ENCODE results near the gene GIMAP8. TPM values are rescaled to one million over a fixed set of nuclear protein-coding genes. Genes with fewer than 3 reads are reported as not detected.

The GIMAP8 gene
- 10 to 100 TPM in 3 of 4 donors, 1 to 10 TPM in 1; 3.0 to 42.9 (median 14.8) TPM for total RNA-seq

DNA sequence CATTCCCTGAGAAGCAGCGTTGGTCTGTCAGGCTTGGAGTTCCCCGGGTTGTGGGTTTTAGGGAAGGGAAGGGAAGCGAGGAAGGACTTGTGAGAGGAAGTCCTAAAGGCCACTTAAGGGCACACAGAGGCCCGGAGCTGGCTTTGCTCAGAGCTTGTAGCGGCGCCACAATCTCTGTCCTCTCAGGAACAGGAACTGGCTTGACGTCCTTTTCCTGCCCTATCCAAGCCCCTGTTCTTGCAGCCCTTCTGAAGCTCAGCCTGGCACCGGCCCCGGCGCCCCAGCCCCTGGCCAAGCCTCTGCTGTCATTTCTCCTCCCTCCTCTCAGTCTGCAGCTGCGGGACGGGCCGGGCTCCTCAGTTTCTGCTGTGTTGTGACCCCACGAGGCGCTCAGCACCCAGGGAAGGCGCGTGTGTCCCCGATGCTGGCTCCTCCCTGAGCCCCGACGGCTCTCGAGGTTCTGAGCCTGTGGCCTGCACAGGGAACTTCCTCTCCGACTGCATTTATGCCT lies at the start of gene GIMAP8:
TSS of gene GIMAP8 (plus strand) at position 140 of the 511 bp plus-strand sequence. CDS start 16,069 bp downstream, outside the sequence.
- TF ChIP-seq, protein P1, sequence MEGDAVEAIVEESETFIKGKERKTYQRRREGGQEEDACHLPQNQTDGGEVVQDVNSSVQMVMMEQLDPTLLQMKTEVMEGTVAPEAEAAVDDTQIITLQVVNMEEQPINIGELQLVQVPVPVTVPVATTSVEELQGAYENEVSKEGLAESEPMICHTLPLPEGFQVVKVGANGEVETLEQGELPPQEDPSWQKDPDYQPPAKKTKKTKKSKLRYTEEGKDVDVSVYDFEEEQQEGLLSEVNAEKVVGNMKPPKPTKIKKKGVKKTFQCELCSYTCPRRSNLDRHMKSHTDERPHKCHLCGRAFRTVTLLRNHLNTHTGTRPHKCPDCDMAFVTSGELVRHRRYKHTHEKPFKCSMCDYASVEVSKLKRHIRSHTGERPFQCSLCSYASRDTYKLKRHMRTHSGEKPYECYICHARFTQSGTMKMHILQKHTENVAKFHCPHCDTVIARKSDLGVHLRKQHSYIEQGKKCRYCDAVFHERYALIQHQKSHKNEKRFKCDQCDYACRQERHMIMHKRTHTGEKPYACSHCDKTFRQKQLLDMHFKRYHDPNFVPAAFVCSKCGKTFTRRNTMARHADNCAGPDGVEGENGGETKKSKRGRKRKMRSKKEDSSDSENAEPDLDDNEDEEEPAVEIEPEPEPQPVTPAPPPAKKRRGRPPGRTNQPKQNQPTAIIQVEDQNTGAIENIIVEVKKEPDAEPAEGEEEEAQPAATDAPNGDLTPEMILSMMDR (IDR thresholded peaks at IDR 0.05), result no peak
- ATAC-seq (ENCODE audit: low FRiP score) (peak; percentile 33), DNase-seq (ENCODE audit: low spot score) (no peak)

DNA sequence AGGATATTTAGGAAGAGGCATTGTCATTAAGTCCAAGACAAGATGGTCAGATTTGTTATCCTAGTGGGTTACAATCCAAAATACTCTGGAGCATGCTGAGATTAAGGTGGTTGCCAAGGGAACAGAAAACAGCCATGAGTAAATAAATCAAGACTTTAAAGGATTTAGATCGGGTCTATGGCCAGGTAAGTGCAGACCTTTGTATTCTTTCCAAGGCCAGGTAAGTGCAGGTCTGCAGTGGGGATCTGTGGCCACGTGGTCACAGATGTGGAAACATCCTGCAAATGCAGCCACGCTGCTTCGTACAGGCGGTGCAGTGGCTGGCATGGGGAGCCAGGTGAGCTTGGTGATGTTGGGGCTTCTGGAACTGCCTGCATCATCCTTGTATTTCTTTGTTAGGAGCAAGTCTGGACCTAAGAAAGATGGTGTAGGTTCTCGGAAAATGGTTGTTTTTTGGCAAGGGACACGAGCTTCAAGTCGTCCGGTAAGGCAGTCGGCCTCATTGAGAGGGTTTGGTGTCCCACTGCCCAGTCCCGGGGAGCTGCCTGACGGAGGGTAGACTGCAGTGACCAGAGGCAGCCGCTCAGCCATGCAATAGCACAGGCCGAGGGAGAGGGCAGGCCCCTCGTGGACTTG lies 49.5 kb upstream of the GIMAP8 start:
- no peak for ATAC-seq (ENCODE audit: low FRiP score)
- TF ChIP-seq, protein P1 (IDR thresholded peaks at IDR 0.05), result no peak
- DNase-seq (ENCODE audit: low spot score), result no peak

DNA sequence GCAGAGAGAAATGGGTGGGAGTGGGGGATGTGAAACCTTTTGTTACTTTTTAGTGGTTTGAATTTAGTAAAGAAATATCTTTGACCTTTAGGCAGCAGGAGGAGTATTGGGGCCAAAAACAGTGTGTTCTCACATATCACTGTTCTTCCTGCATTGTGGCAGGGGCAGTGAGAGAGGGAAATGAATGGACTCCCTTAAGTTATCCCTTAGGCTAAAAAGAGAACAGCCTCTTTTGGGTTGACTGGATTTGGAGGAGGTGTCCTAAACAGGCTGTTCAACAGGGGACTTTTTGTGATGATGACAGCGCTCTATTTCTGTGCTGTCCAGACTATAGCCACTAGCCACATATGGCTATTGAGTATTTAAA lies 49.0 kb upstream of the GIMAP8 start:
- TF ChIP-seq, protein P1 (IDR thresholded peaks at IDR 0.05), result no peak
- ATAC-seq (ENCODE audit: low FRiP score) (no peak), DNase-seq (ENCODE audit: low spot score) (no peak)

DNA sequence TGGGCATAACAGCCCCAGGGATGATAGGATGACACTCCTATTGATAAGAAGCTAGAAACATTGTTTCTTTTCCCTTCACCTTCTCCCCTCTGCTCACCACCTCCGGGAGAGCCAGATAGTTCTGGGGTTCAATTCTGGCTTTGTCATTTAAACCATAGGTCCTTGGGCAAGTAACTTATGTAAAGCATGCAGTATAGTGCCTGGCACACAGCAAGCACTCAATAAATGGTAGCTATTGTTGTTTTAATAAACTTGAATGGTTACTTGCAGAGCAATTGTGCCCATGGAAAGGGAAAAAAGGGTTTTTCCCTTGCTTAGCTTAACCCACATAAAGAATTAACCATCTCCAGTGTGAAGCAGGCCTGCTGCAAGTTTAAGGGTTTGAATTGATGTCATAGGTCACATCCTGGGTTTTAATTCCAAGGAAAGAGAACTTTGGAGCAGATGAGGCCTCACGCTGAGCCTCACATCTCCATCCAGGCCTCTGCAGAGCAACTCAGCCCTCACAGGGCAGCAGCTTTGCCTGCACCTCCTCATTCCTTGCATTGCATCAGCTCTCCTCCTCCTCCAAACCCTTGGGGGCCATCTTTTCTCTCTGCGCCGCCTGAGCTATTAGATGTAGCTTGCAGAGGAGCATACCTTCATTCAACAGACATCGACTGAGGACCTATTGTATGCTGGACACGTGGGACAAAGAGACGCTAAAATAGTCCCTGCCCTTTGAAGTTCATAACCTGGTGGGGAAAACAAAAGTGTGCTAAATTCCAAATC lies 48.4 kb upstream of the GIMAP8 start:
- ATAC-seq (ENCODE audit: low FRiP score) (no peak), DNase-seq (ENCODE audit: low spot score) (no peak)
- TF ChIP-seq, protein P1 (IDR thresholded peaks at IDR 0.05), result no peak

DNA sequence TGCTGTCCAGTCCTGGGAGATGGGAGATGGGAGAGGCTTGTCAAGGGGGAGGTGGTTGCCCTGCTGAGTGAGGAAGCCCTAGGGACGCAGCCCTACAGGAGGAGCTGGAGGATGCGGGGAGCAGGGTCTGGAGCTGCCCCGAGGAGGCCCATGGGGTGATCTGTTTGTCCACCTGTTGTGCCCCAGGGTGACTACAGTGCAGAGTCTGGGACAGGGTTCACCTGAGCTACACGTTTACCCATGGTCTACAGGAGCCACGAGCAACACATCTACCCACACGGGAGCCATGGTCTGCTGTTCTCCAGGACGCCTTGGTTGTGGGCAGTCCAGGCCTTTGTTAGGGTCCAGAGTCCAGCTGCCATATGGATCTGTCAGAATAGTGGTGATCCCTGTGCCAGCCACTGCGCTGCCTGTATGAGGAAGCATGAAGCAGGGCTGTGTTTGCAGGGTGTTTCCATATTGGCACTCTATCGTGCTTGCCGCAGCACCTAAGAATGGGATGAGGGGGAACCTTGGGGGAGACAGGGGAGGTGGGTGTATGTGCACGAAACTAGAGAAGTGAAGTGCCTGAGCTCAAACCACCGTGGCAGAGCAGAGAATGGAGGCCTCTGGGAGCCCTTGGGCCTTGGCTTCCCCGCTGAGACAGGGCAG lies 47.6 kb upstream of the GIMAP8 start:
- DNase-seq (ENCODE audit: low spot score) (no peak), ATAC-seq (ENCODE audit: low FRiP score) (no peak)
- TF ChIP-seq, protein P1 (IDR thresholded peaks at IDR 0.05), result no peak

DNA sequence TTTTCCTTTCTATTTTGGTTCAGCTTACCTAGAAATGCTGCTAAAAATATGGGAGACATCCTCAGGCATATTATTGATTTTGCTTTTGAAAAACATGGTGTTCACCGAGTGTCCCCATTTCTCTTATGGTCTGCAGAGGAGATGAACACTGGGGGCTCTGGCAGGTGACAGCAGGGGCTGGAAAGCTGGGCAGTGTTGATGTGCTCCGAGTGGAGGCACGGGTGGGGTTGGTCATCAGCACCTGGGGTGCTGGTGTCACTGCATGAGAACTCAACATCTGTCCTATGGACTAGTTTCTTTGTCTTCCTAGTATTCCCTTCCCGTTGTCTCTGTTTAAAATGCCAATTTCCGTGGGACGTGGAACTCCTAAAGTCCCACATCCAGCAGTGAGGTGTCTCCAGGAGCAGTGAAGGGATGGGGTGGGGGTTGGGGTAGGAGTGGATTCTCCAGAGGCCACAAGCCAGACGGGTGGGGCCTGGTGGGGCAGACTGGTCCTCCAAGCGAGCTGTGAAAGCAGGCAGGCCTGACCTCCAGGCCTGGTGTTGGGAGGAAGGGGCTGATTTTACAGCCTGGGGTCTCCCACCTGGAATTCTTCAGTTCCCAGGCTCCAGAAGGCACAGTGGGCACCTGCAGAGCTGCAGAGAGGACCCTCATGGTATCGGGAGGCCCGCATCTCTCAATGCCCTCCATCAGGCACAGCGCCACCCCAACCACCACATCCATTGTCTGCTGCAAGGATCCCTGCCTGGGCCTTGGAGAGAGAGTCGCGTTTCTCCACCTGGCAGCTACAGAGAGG lies 46.9 kb upstream of the GIMAP8 start:
- TF ChIP-seq, protein P1 (IDR thresholded peaks at IDR 0.05), result no peak
- DNase-seq (ENCODE audit: low spot score), result no peak
- ATAC-seq (ENCODE audit: low FRiP score), result no peak

Measured in omental fat pad (tissue), 4 donors.